NCI-H187 (cell line): Measurements from ENCODE around the gene CADM1.
"Not testable (repeated sequence)": the region's sequence is repeated elsewhere in the genome, so short reads cannot be mapped to it uniquely, and the experiment has no call there.

ENCODE experiments used
- DNase-seq, 2 experiments: peaks; one replicate each; lab custom pipeline; 2025; lab: John Stamatoyannopoulos, UW

CADM1 gene

DNA sequence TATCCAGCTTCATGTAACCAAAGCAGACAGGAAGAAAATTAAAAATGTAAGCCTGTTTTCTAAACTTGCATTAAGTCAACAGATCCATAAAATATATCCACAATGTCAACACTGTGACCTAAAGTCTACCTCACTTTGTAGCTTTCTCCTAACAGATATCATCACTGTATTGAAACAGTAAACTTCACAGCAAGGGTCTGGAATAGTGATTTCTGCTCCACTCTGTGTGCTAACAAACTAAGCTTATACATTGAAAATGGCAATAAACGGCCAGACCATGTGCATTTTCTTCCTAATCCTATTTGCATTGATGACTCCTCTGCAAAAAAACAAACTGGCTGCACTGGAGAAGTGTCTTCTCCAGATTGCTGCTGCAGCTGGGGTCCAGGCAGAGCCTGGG lies 26.8 kb downstream of the CADM1 start:
- no peak for DNase-seq

- DNase-seq: no peak
Measured at GRCh38 chr11:115476463-115477286, 27.5 kb downstream of the CADM1 start.

DNA sequence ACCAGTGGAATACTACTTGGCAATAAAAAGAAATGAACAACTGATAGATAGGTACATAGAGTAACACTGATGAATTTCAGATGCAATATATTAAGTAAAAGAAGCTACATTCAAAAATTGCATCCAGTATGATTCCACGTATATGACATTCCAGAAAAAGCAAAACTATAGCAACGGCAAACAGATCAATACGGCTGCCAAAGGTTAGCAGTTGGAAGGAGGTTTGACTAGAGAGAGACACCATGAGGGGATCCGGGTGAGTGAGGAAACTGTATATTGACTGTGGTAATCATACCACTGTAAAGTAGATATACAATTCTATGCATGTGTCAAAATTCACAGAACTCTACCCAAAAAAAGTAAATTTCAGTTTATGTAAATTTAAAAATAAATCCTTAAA lies 28.7 kb downstream of the CADM1 start:
- DNase-seq: no peak

DNA sequence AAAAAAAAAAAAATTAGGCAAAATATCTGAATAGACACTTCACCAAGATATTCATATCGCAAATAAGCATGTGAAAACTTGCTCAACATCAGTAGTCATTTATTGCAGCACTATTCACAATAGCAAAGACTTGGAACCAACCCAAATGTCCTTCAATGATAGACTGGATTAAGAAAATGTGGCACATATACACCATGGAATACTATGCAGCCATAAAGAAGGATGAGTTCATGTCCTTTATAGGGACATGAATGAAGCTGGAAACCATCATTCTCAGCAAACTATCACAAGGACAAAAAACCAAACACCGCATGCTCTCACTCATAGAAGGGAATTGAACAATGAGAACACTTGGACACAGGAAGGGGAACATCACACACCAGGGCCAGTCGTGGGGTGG lies 29.9 kb downstream of the CADM1 start:
- not testable (repeated sequence) for DNase-seq

DNA sequence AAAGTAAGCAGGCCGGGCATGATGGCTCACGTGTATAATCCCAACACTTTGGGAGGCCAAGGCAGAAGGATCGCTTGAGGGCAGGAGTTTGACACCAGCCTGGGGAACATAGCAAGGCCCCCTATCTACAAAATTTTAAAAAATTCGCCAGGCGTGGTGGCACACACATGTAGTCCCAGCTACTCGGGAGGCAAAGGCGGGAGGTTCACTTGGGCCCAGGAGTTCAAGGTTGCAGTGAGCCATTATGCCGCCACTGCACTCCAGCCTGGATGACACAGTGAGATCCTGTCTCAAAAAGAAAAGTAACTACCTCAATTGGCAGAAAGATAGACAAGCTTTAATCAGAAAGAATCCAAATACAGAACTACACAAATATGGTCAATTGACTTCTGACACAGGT lies 31.0 kb downstream of the CADM1 start:
- DNase-seq: no peak

GRCh38 chr11:115471367-115471766 lies 32.8 kb downstream of the CADM1 start:
- DNase-seq: no peak

DNA sequence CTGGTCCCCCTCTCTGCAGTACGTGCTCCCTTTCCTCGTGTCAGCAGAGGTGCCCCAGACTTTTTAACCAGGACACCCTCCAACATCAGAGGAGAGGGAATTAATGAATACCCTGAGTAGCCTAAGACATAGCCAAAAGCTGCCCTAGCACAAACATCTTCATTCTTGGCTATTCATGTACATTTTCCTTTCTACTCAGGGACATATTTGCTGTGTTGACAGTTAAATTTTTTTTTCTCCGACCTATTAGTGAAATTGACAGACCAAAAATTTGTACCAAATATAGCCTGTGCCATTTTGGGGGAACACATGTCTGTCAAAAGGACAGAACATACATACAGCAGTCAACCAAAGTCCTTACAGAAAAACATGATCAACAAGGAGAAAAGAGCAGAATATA lies 33.3 kb downstream of the CADM1 start:
- no peak for DNase-seq

DNA sequence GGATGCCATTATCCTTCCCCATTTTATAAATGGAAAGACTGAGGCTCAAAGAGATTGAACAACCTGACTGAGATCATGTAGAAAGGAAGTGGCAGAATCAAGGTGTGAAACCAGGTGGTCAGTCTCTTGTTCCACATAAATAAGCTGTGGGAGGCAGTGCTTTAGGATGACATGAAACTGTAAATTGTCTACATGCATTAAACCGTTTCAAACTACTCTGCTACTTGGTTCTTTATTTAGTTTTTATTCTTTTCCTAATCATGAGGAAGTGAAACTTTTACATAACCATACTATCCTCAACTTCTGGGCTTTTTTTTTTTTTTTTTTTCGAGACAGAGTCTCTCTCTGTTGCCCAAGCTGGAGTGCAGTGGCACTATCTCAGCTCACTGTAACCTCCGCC lies 34.9 kb downstream of the CADM1 start:
- DNase-seq: no peak

- DNase-seq: no peak
Measured at GRCh38 chr11:115466122-115466521, 38.1 kb downstream of the CADM1 start.

- no peak for DNase-seq
Measured at GRCh38 chr11:115464269-115464668, 39.9 kb downstream of the CADM1 start.

- DNase-seq: no peak
Measured at GRCh38 chr11:115463606-115464005, 40.6 kb downstream of the CADM1 start.

DNA sequence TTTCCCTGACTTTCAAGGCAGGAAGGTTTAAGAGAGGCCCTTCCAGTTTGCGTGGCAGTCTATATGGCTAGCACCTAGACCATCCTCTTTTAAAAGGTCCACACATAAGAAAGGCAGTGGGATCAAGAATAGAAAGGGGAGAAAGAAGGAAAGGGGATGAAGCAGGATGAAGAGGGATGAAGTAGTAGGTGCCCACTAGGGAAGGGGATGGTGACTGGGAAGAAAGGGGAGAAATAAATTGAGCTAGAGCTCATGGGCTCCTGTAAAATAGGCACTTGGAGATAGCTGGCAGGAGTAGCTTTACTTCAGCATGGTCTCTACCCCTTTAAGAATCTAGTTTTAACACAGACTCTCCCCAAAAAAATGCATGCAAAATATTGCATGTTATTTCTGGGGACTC lies 41.5 kb downstream of the CADM1 start:
- no peak for DNase-seq

- no peak for DNase-seq
Measured at GRCh38 chr11:115462004-115462541, 42.1 kb downstream of the CADM1 start.

- DNase-seq: no peak
Measured at GRCh38 chr11:115460512-115460911, 43.7 kb downstream of the CADM1 start.

- no peak for DNase-seq
Measured at GRCh38 chr11:115459563-115459962, 44.7 kb downstream of the CADM1 start.

GRCh38 chr11:115458877-115459276 lies 45.3 kb downstream of the CADM1 start:
- DNase-seq: no peak

DNA sequence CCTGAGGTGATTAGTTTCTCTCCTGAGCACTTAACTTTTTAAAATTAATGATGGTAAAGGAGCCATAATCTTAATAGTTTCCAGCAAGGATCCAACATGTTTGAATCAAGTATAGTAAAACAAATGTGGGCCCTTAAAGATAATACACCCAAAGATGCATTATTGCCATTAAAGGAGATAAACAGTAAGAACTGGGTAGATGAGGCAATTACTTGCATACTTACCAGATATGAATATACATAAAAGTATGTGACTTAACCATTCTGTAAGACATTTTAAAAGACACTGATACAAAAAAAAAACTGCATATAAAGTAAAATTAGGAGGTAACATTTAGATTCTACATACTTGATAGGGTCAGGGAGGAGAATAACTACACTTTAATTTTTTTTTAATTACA lies 48.2 kb downstream of the CADM1 start:
- no peak for DNase-seq

- DNase-seq: no peak
Measured at GRCh38 chr11:115455613-115456012, 48.6 kb downstream of the CADM1 start.

DNA sequence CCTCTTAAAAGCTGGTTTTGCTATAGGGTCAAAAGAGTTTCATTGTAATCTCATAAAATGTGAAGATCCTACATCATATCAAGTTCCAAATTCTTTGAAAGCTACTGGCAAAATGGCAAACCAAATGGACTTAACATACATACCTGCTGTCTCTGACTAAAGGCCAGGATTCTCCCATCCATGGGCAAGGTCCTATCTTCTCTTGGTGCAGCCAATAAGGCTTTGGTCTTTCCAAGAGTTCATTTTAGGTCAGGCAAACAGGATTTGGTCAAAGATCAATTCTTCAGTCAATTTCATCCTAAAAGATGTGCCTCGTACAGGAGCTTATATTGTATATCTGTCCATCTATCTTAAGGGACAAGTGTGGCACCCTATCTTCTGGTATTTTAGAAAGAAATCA lies 49.7 kb downstream of the CADM1 start:
- no peak for DNase-seq

GRCh38 chr11:115453693-115454490 lies 50.3 kb downstream of the CADM1 start:
- DNase-seq: no peak

DNA sequence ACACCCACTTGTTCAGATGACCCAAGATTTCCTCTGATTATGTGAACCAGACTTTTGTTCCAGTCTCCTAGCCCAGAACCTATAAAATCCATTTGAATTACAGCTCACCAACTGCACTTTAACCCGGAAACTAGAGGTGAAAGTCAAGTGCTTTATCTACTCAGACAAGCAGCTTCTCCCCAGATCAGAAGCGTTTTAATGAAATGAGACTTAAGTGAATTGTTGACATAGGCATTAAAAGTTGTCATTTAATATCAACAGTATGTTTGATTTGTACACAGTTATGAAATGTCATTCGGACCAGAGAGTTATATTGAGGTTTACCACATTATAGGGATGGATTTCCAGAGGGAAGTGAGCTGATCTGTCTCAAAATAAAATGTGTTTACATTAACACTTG lies 52.0 kb downstream of the CADM1 start:
- no peak for DNase-seq

GRCh38 chr11:115450519-115450918 lies 53.7 kb downstream of the CADM1 start:
- no peak for DNase-seq

DNA sequence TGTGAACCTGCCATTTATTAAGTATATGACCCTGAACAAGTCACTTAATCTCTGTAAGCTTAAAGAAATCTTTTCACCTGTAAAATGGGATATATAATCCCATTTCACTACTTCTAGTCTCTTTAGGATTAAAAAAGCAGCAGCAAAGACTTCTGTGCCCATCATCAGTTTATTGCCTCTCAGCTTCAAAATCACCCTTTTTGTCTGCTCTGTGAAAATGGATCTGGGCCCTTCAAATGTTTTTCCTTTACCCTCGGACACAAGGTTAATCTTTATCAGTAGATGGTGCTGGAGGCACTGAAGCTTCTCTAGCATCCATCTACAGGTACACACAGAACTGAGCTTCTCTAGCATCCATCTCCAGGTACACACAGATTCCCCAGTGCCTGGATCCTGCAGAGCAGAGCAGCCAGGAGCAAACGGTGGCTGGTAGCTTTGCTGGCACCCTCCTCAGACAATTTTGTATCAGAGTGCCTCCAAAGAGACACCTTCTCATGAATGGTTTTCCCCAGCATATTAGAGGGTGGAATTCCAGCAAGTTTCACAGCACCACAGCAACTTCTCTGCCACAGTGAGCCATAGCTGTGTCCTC lies 56.8 kb downstream of the CADM1 start:
- no peak for DNase-seq
